Lower leg skin (tissue), 4 donors: ENCODE results near the gene ACAD8. TPM values are rescaled to one million over a fixed set of nuclear protein-coding genes. Genes with fewer than 3 reads are reported as not detected.
A peak's percentile ranks its signal among the peaks of the same experiment; 100 is the strongest.

Experiments used
- DNase-seq, 2 donors: peaks; one replicate each; pipeline ENCODE4 v3.0.0-alpha.2; 2019; ENCODE audit warnings: low spot score in 2 of 2
- H3K4me3 ChIP-seq: fragments of 200-600 bp; sonication (generic); 2 replicates; pipeline ENCODE4 v1.5.1; 2017; ENCODE audit warnings: mild to moderate bottlenecking, low read depth; ENCODE audit not compliant: poor library complexity, severe bottlenecking
- CTCF ChIP-seq, 3 donors: fragments of 450-650 bp; IDR thresholded peaks; one replicate each; pipeline ENCODE4 v1.5.1; 2016; ENCODE audit warnings: antibody characterized with exemption in 3 of 3, mild to moderate bottlenecking in 3 of 3, moderate library complexity in 2 of 3
- POLR2A ChIP-seq, 2 donors: fragments of 450-650 bp; IDR thresholded peaks; one replicate each; pipeline ENCODE4 v1.6.1; 2016 to 2017; ENCODE audit warnings: antibody characterized with exemption in 2 of 2, mild to moderate bottlenecking in 1 of 2, moderate library complexity in 1 of 2
- WGBS, 2 donors: methylation state at CpG; one replicate each; pipeline ENCODE4 v1.1.5; 2018; 5-methylcytosine and 5-hydroxymethylcytosine counted together
- intact Hi-C: fragments of 100-400 bp; cut with DNase I; formaldehyde crosslinking; loops from one replicate; pipeline ENCODE4 v1.15.0; 2023; ENCODE audit warnings: low total_unique reads
- total RNA-seq, 4 donors: library from RNA; depleted of rRNA; stranded (reverse); fragments of >200 nt; gene quantifications; one replicate each; pipeline ENCODE4 v1.1.0, GENCODE V29; 2016

ACAD8 gene
- total RNA-seq, 4 donors from 2014 or later, result 49.0 to 68.6 (median 58.6) TPM

DNA sequence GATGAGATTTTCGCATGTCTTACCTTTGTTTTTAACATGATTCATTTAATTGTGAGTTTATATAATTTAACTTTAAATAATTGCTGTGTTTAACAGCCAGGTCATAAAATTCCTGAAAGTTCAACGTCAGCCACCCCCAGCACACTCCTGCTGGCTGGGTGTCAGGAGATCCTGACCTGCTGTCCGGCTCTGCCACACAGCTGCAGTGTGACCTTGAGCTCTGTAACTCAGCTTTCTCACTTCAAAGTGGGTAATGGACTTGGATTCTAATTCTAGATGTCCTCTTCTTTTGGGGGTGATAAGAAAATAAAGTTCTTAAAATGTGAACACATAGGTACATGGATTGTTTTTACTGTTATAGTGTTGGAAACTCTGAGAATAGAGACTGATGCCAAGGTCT, 18.0 kb upstream of the ACAD8 start:
- TF ChIP-seq CTCF (IDR thresholded peaks at IDR 0.05) (no peak), POLR2A (IDR thresholded peaks at IDR 0.05) (no peak)
- H3K4me3 ChIP-seq, result no peak overlapping the region
- intact Hi-C loops, result no loop called here
- DNase-seq, result no peak
- WGBS, 2 donors, result 88 to 92% methylated on average over 3 of the region's 3 CpGs

- WGBS, 2 donors, result 89 to 92% methylated on average over 7 of the region's 7 CpGs
- no peak for DNase-seq
- no peak overlapping the region for H3K4me3 ChIP-seq
- intact Hi-C loops, result no loop called here
- no peak for TF ChIP-seq CTCF (IDR thresholded peaks at IDR 0.05)
- no peak for TF ChIP-seq POLR2A (IDR thresholded peaks at IDR 0.05)
These were observed 16.4 kb upstream of the ACAD8 start for GRCh38 chr11:134236834-134237556.

GRCh38 chr11:134237557-134237922, 15.8 kb upstream of the ACAD8 start:
- intact Hi-C loops, result no loop called here
- peak in 1 of 2 donors; percentile 59 for DNase-seq
- 87 to 89% methylated on average over 11 of the region's 11 CpGs for WGBS, 2 donors
- H3K4me3 ChIP-seq, result no peak overlapping the region
- no peak for TF ChIP-seq CTCF (IDR thresholded peaks at IDR 0.05)
- no peak for TF ChIP-seq POLR2A (IDR thresholded peaks at IDR 0.05)

GRCh38 chr11:134238956-134239355, 14.4 kb upstream of the ACAD8 start:
- H3K4me3 ChIP-seq, result no peak overlapping the region
- WGBS, 2 donors, result 96% methylated on average over 5 of the region's 5 CpGs
- no peak for TF ChIP-seq CTCF (IDR thresholded peaks at IDR 0.05)
- no peak for TF ChIP-seq POLR2A (IDR thresholded peaks at IDR 0.05)
- intact Hi-C loops, result no loop called here
- peak in 1 of 2 donors; percentile 52 for DNase-seq

DNA sequence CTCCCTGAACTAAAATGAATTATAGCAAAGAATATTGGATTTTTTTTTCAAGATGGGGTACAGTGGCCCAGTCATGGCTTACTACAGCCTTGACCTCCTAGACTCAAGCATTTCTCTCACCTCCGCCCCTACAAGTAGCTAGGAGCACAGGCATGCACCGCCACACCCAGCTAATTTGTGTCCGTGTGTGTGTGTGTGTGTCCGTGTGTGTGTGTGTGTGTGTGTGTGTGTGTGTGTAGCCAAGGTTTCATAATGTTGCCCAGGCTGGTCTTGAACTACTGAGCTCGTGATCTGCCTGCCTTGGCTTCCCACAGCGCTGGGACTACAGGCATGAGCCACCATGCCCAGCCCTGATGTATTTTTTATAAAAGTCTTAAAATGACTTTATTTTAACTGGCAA, 12.8 kb upstream of the ACAD8 start:
- DNase-seq, result peak in 1 of 2 donors; percentile 37
- no peak for TF ChIP-seq CTCF (IDR thresholded peaks at IDR 0.05)
- TF ChIP-seq POLR2A (IDR thresholded peaks at IDR 0.05), result no peak
- no peak overlapping the region for H3K4me3 ChIP-seq
- WGBS, 2 donors, result 52 to 57% methylated on average over 6 of the region's 6 CpGs
- intact Hi-C loops, result no loop called here

DNA sequence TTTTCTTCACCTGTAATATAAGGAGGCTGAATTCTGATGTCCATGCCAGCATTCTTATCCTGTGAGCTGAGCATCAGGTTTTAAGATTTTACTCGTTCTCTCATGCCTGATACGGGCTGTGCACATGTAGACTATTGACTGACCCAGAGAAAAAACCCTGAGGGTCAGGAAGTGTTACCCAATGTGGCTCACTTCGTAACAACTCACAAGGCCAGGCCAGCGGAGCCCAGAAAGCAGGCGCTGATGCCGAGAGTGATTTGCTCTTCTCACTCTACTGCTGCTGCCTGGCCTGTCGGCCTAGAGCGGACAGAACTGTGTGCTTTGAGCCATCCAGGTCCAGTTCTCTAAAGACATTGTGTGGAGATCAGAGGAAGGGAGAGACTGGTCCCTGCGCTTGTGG, 11.0 kb upstream of the ACAD8 start:
- peak in 1 of 2 donors; percentile 60 for DNase-seq
- no peak overlapping the region for H3K4me3 ChIP-seq
- intact Hi-C loops, result no loop called here
- no peak for TF ChIP-seq CTCF (IDR thresholded peaks at IDR 0.05)
- TF ChIP-seq POLR2A (IDR thresholded peaks at IDR 0.05), result no peak
- WGBS, 2 donors, result 85 to 89% methylated on average over 9 of the region's 9 CpGs
